HCT116 (cell line): ENCODE data around the gene WDFY2. TPM values are rescaled to one million over a fixed set of nuclear protein-coding genes. Genes with fewer than 3 reads are reported as not detected.

Experiments used
- ATAC-seq: fragments of 200-7000 bp; cut with Tn5 transposase; 2 replicates; pipeline ENCODE4 v1.9.1; 2020; ENCODE audit warnings: mild to moderate bottlenecking, moderate library complexity
- BruUV-seq: library from RNA; stranded (reverse); fragments of 400-500 nt; replicated peaks from 2 replicates; lab custom pipeline; 2021; lab: Mats Ljungman, UMichigan
- CTCF ChIA-PET: fragments of 300-600 bp; sonication (Branson Sonifier 250); formaldehyde crosslinking; loops from one replicate; lab custom pipeline; 2021; ENCODE audit warnings: antibody characterized with exemption; lab: Charles Lee
- POLR2A ChIA-PET: fragments of 300-600, 350-600 bp; sonication (Branson Sonifier 250); formaldehyde crosslinking; loops from one replicate; lab custom pipeline; 2021; ENCODE audit warnings: antibody characterized with exemption; lab: Charles Lee
- RAD21 ChIA-PET, 2 experiments: fragments of 300-600 bp; sonication (Branson Sonifier 250); formaldehyde crosslinking; loops; one replicate each; lab custom pipeline; 2023; ENCODE audit warnings: low total read pairs in 2 of 2; ENCODE audit not compliant: uncharacterized antibody in 2 of 2, unreplicated experiment in 2 of 2, low non-redundant PET in 1 of 2; lab: Charles Lee
- DNase-seq: peaks from one replicate; pipeline ENCODE4 v3.0.0-alpha.2; 2010; ENCODE audit warnings: low read depth, low spot score
- H2AFZ ChIP-seq: fragments of 200-600 bp; shearing (Covaris generic), sonication (generic); 2 replicates; pipeline ENCODE4 v1.6.1; 2017; ENCODE audit warnings: low read depth, mixed run types, mixed read lengths, antibody characterized with exemption, low read length; ENCODE audit not compliant: poor library complexity, severe bottlenecking
- H3K27ac ChIP-seq: 2 replicates; pipeline ENCODE4 v1.5.1; 2012; ENCODE audit warnings: low read depth, low read length
- H3K27me3 ChIP-seq: fragments of 200-600 bp; sonication (generic); 2 replicates; pipeline ENCODE4 v1.6.1; 2016; ENCODE audit warnings: mixed run types, low read length, mixed read lengths; ENCODE audit not compliant: insufficient read depth
- H3K36me3 ChIP-seq, 2 experiments: fragments of 200-500 bp in 1 of 2; fragments of 200-600 bp in 1 of 2; sonication (Bioruptor generic) in 1 of 2; sonication (generic) in 1 of 2; 2 replicates each; pipeline versions ENCODE4 v1.5.1 to v1.6.1; 2014 to 2016; ENCODE audit warnings: low read length in 2 of 2, inconsistent platforms in 1 of 2, mixed read lengths in 1 of 2, mixed run types in 1 of 2; ENCODE audit not compliant: insufficient read depth in 2 of 2, control insufficient read depth in 1 of 2
- H3K4me1 ChIP-seq, 2 experiments: fragments of 200-600 bp in 1 of 2; sonication (generic) in 1 of 2; 2 replicates each; pipeline versions ENCODE4 v1.5.1 to v1.6.1; 2012 to 2017; ENCODE audit warnings: low read length in 2 of 2, inconsistent platforms in 1 of 2, mild to moderate bottlenecking in 1 of 2, mixed read lengths in 1 of 2, mixed run types in 1 of 2, moderate library complexity in 1 of 2; ENCODE audit not compliant: insufficient read depth in 2 of 2, control insufficient read depth in 1 of 2
- H3K4me2 ChIP-seq: fragments of 200-600 bp; sonication (generic); 2 replicates; pipeline ENCODE4 v1.6.1; 2017; ENCODE audit warnings: mixed run types, low read length, mixed read lengths
- H3K4me3 ChIP-seq, 2 experiments: fragments of 200-600 bp in 1 of 2; sonication (generic) in 1 of 2; replicated peaks in 1 of 2; 2 replicates each; pipeline ENCODE4 v1.5.1; 2011 to 2016; ENCODE audit warnings: low read length in 2 of 2, control low read depth in 1 of 2, low read depth in 1 of 2, mild to moderate bottlenecking in 1 of 2, mixed read lengths in 1 of 2, mixed run types in 1 of 2
- H3K79me2 ChIP-seq: fragments of 200-600 bp; sonication (generic); 2 replicates; pipeline ENCODE4 v1.6.1; 2017; ENCODE audit warnings: mild to moderate bottlenecking, mixed run types, low read length, moderate library complexity, mixed read lengths; ENCODE audit not compliant: insufficient read depth
- H3K9ac ChIP-seq: fragments of 200-600 bp; sonication (generic); 2 replicates; pipeline ENCODE4 v1.6.1; 2016; ENCODE audit warnings: low read length, mixed read lengths
- H3K9me2 ChIP-seq: fragments of 200-600 bp; sonication (generic), shearing (Covaris generic); 2 replicates; pipeline ENCODE4 v1.6.1; 2017; ENCODE audit warnings: mixed run types, mild to moderate bottlenecking, moderate library complexity; ENCODE audit not compliant: insufficient read depth
- H3K9me3 ChIP-seq, 2 experiments: fragments of 200-500 bp in 1 of 2; fragments of 200-600 bp in 1 of 2; sonication (Bioruptor generic) in 1 of 2; sonication (generic) in 1 of 2; 2 replicates each; pipeline ENCODE4 v1.6.1; 2014 to 2017; ENCODE audit warnings: low read length in 2 of 2, mixed read lengths in 2 of 2, inconsistent platforms in 1 of 2, low read depth in 1 of 2, mild to moderate bottlenecking in 1 of 2, mixed run types in 1 of 2, moderate library complexity in 1 of 2; ENCODE audit not compliant: control insufficient read depth in 1 of 2, insufficient read depth in 1 of 2
- H4K20me1 ChIP-seq: fragments of 200-600 bp; sonication (generic), shearing (Covaris generic); 2 replicates; pipeline ENCODE4 v1.6.1; 2017; ENCODE audit warnings: mixed run types, mild to moderate bottlenecking, moderate library complexity; ENCODE audit not compliant: insufficient read depth
- CTCF ChIP-seq, 3 experiments: fragments of 200-600 bp in 1 of 3; sonication (generic) in 1 of 3; IDR thresholded peaks in 2 of 3; conservative IDR thresholded peaks in 1 of 3; 2 replicates each; pipeline ENCODE4 v1.5.1; 2012 to 2017; ENCODE audit warnings: low read depth in 2 of 3, low read length in 2 of 3, antibody characterized with exemption in 1 of 3, borderline replicate concordance in 1 of 3, control low read depth in 1 of 3, mild to moderate bottlenecking in 1 of 3, mixed read lengths in 1 of 3, mixed run types in 1 of 3, moderate library complexity in 1 of 3; ENCODE audit not compliant: insufficient read depth in 1 of 3
- ELF1 ChIP-seq: IDR thresholded peaks from 2 replicates; pipeline ENCODE4 v1.6.1; 2012; ENCODE audit warnings: low read depth, borderline replicate concordance
- JUND ChIP-seq: IDR thresholded peaks from 2 replicates; pipeline ENCODE4 v1.6.1; 2012
- POLR2AphosphoS5 ChIP-seq: IDR thresholded peaks from 2 replicates; pipeline ENCODE4 v1.6.1; 2011; ENCODE audit warnings: mild to moderate bottlenecking, low read depth, low read length, moderate library complexity
- RAD21 ChIP-seq: IDR thresholded peaks from 2 replicates; pipeline ENCODE4 v1.6.1; 2012; ENCODE audit warnings: low read depth, mild to moderate bottlenecking
- intact Hi-C: fragments of 100-400 bp; cut with micrococcal nuclease; formaldehyde crosslinking; loops from 2 replicates; pipeline ENCODE4 v1.10.0; 2022
- total RNA-seq: library from RNA; stranded (reverse); gene quantifications from one replicate; pipeline ENCODE4 v1.2.1, GENCODE V29; 2021; ENCODE audit not compliant: unreplicated experiment

The WDFY2 gene
- total RNA-seq, 1 experiment from 2014 or later: 6.1 TPM

GRCh38 chr13:51776179-51776578 lies 191.9 kb downstream of the WDFY2 start:
- RAD21 ChIA-PET: no interaction called here
- TF ChIP-seq POLR2AphosphoS5: no peak
- TF ChIP-seq, all 23 proteins: peak for 0
- H3K9me2 ChIP-seq: no peaks in the 10 kb centered on the region
- H3K9me3 ChIP-seq: no peaks in the 10 kb centered on the region
- H3K4me1 ChIP-seq: no peaks in the 10 kb centered on the region
- no peak overlapping the region for H3K27ac ChIP-seq
- H2AFZ ChIP-seq: no peak overlapping the region
- POLR2A ChIA-PET: no interaction called here
- no TSS peak for BruUV-seq
- intact Hi-C loops: no loop called here
- no peaks in the 10 kb centered on the region for H3K27me3 ChIP-seq
- DNase-seq (no peak), ATAC-seq (no peak)
- no peak overlapping the region for H3K4me3 ChIP-seq
- no peak overlapping the region for H3K4me2 ChIP-seq
- no peak overlapping the region for H3K9ac ChIP-seq
- no peaks in the 10 kb centered on the region for H4K20me1 ChIP-seq
- no peaks in the 10 kb centered on the region for H3K36me3 ChIP-seq
- CTCF ChIA-PET: no interaction called here
- H3K79me2 ChIP-seq: no peaks in the 10 kb centered on the region

GRCh38 chr13:51777921-51778320 lies 193.7 kb downstream of the WDFY2 start:
- ChIA-PET RAD21 (no interaction called here), CTCF (no interaction called here), POLR2A (no interaction called here)
- no peaks in the 10 kb centered on the region for H3K27me3 ChIP-seq
- no peak overlapping the region for H3K27ac ChIP-seq
- H3K4me2 ChIP-seq: no peak overlapping the region
- no peak overlapping the region for H2AFZ ChIP-seq
- no peaks in the 10 kb centered on the region for H4K20me1 ChIP-seq
- no peaks in the 10 kb centered on the region for H3K9me3 ChIP-seq
- BruUV-seq: no TSS peak
- TF ChIP-seq JUND (no peak), RAD21 (no peak), ELF1 (no peak), CTCF (IDR thresholded peaks at IDR 0.05 in 2 of 3, conservative IDR thresholded peaks at IDR 0.05 in 1 of 3; ENCODE audit: borderline replicate concordance in 1 of 3, insufficient read depth in 1 of 3, low read depth in 2 of 3, low read length in 2 of 3) (no peak)
- H3K9ac ChIP-seq: no peak overlapping the region
- no peak overlapping the region for H3K4me3 ChIP-seq
- DNase-seq (no peak), ATAC-seq (no peak)
- no peaks in the 10 kb centered on the region for H3K79me2 ChIP-seq
- H3K4me1 ChIP-seq: no peaks in the 10 kb centered on the region
- H3K9me2 ChIP-seq: no peaks in the 10 kb centered on the region
- H3K36me3 ChIP-seq: no peaks in the 10 kb centered on the region
- intact Hi-C loops: no loop called here
